Head of caudate nucleus (tissue), 42 donors: ENCODE results near the gene ADGRG7.

Experiments
- DNase-seq, 42 donors: peaks; one replicate each; pipeline versions ENCODE4 v3.0.0 to v3.0.0-alpha.2; 2020 to 2021; ENCODE audit warnings: mixed read lengths in 7 of 42
- intact Hi-C: fragments of 100-400 bp; cut with DNase I; formaldehyde crosslinking; loops from one replicate; pipeline ENCODE4 v1.15.0; 2022

Gene ADGRG7

DNA sequence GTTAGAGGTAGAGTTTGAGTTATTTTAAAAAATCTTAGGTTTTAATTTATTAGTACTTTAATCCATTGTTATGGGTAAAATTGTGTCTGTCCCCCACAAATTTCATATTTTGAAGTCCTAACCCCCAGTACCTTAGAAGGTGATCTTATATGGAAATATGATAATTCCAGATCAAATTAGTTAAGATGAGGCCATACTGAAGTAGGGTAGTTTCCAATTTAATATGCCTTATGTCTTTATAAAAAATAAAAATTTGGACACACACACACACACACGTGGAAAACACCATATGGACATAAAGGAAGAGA is 18.6 kb upstream of the ADGRG7 start:
- intact Hi-C loops: loop anchor here (5.0 to 10.0 kb wide), 2 partner anchors 128 to 276 kb away; no protein-coding TSS in a partner anchor
- DNase-seq: no peak

DNA sequence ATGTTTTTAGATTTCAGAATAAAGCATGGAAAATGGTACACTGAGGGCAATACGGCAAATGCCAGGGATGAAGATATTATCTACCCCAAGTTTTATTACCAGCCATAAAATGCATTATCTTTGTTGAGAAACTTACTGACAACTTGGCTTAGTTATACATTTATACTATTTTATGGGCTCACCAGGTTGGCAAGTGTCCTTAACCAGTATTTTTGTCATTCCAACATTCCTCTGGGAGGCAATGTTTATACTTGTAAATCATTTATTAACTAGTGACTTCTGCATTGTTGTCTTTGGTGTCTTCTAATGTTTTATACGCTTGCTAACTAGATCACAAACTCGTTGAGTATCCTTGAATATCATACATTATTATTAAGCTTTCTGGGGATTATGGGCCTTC is 18.0 kb upstream of the ADGRG7 start:
- no peak for DNase-seq
- intact Hi-C loops: loop anchor here (5.0 to 10.0 kb wide), 2 partner anchors 129 to 277 kb away; no protein-coding TSS in a partner anchor

- no peak for DNase-seq
- intact Hi-C loops: no loop called here
Observed at GRCh38 chr3:100600181-100601042, 9.0 kb upstream of the ADGRG7 start.

DNA sequence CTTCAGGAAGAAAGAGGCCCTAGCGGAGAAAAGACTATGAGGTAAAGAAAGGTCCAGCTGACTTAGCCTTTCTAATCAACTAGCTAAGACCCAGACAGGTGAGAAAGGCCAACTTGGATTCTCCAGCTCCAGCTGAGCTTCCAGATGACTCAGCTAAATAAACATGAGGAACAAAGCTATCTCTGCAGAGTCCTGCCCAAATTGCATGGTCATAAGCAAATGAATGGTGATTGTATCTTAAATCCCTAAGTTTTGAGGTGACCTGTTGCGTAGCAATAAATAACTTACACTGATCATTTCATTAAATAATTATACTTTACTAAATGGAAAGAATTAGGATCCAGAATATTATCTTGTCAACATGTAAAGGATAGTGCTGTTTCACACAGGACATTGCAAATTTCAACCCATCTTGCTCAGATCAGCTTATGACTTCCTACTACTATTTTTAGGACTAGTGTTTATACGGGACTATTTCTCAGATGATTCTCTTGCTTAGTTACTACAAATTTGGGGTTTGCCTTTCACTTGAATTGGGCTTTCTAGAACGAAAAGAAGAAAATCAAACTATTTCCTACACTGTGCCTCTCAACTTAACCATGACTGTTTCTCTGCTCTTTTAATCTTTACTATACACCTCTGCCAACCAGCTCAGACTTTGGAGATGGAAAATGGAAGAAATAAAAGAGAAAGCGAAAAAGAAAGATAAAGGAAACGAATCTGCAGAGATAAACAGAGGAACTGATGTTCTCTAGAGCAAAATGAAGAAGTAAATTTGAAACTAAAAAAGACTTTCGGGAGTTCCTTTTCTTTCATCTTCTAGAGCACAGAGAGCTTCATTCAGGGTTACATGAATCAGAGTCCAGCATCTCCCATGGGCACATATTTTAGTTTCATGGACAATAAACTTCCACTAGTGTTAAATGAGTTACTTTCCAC is 6.6 kb upstream of the ADGRG7 start:
- DNase-seq: no peak
- intact Hi-C loops: no loop called here

DNA sequence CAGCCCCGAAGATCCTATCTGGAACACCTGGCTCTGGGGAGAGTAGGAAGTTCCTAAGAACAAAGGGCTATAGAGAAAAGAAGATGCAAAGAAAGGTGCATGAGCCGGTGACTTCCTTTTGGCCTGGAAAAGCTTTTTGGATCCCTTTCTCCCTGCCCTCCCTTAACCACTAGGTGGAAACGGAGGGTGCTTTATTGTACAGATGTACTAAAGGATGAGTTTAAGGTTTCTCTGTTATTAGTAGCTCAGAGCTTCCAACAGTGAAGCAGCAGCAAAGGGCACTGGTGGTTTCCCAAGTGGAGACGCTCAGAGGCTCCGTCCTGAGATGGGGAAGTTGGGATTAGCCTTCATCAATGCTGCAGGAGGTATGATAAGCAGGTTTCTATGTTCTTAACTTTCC is 5.9 kb upstream of the ADGRG7 start:
- intact Hi-C loops: no loop called here
- DNase-seq: peak in 12 of 42 donors; percentile 8 to 62 (median 30)

DNA sequence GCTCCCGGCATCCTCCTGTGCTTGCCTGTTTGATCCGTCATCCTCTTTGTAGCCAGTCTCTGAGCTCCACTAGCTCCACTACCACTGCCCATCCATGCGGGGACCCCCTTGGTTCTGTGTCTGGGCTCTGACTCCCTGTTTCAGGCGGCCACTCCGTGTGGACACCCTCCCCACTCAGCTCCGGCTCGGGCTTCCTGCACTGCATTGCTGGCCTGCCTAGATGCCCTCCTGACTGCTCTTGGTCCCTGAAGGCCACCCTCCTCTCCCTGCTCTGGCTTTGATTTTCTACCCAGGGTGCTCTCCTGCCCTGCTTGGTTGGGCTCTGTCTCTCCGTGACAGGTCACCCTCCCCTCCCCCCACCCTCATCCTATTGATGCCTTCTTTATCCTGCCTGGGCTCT is 4.0 kb upstream of the ADGRG7 start:
- DNase-seq: no peak
- intact Hi-C loops: no loop called here

DNA sequence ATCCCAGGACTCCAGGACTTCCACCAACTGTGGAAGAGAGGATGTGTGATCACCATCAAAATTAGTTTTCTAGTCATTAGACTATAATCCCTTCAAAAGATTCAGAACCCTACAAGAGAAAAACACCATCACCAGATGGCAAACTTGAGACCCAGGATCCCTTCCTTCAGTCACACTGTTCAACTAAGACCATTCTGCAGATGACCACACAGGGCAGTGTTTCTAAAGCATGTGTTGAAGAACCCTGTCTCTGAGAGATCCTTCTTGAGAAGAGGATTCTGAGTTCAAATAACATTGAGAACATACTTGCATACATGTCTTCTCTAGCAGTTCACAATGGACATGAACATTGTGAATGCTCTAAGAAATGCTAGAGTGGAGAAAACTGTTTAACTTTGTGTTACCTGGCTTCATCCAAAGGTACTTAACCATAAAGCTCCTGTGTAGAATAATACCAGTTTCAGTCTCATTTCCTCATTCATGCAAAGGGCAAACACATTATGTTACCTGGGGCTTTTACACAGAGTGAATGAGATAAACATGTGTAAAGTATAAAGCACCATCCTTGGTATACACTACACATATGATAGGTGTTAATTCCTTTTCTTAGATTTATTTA is 2.4 kb upstream of the ADGRG7 start:
- DNase-seq: no peak
- intact Hi-C loops: no loop called here

DNA sequence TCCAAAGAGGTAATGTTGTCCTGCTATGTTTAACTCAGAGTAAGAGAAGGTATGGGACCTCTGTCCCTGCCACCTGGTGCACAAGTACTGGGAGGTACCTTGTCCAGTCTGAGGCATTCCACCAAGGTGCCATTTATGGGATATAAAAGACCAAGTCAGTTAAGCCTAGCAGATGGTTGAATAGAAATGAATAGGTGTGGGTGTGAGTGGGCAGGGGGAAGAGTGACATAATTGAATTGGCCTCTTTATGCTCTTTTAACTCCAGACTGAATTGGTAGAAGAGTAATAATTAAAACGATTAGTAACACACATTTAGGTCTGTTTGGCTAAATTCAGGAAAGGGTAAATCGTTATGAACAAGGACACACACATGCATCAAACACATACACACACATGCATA is 562 bp downstream of the ADGRG7 start:
- intact Hi-C loops: no loop called here
- DNase-seq: no peak

GRCh38 chr3:100611221-100611620 is 1.8 kb downstream of the ADGRG7 start:
- no peak for DNase-seq
- intact Hi-C loops: no loop called here

- intact Hi-C loops: no loop called here
- DNase-seq: no peak
Observed at GRCh38 chr3:100613721-100614390, 4.5 kb downstream of the ADGRG7 start.

GRCh38 chr3:100614941-100615340 is 5.5 kb downstream of the ADGRG7 start:
- no peak for DNase-seq
- intact Hi-C loops: no loop called here

- intact Hi-C loops: no loop called here
Observed at GRCh38 chr3:100615684-100616083, 6.3 kb downstream of the ADGRG7 start.

DNA sequence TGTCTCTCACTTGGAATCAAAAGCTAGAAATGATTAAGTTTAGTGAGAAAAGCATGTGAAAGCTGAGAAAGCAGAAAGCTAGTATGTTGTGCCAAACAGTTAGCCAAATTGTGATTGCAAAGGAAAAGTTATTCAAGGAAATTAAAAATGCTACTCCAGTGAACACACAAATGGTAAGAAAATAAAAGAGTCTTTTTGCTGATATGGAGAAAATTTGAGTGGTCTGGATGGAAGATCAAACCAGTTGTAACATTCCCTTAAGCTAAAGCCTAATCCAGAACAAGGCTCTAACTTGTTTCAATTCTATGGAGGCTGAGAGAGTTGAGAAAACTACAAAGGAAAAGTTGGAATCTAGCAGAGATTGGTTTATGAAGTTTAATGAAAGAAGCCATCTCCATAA is 11.8 kb downstream of the ADGRG7 start:
- intact Hi-C loops: no loop called here
- no peak for DNase-seq

More at GRCh38 chr3:100615684-100616083, 6.3 kb downstream of the ADGRG7 start:
- no peak for DNase-seq

DNA sequence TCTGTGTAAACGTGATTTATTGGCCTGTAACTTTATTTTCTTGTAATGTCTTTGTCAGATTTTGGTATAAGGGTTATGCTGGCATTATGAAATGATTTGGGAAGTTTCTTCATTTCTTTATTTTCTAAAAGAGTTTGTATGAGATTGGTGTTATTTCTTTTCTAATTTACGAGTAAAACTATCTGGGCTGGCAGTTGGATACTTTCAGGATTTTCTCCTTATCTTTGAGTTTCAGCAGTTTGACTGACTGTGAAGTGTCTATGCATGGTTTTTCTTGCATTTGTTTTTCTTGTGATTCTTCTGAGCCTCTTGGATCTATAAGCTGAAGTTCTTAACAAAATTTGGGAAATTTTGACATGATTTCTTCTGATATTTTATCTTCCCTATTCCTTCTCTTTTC is 18.1 kb downstream of the ADGRG7 start:
- intact Hi-C loops: no loop called here

GRCh38 chr3:100629421-100630127 is 20.2 kb downstream of the ADGRG7 start:
- DNase-seq: no peak
- intact Hi-C loops: no loop called here

More for the DNA sequence above, 18.1 kb downstream of the ADGRG7 start:
- no peak for DNase-seq

DNA sequence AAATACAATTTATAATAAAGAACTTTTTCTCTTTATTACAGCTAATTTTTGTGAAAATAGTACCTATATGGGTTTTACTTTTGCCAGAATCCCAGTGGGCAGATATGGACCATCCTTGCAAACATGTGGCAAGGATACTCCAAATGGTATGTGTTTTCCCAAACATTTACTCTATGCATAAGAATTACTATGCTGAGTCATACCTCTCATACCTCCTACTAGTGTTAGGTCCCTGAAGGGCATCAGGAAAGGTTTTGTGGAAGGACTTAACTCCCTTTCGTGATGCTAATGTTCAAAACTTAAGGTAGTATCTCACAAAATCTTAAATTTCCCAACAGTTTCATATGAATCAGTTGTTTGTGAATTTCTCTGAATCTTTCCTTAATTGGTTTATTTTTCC is 21.3 kb downstream of the ADGRG7 start:
- DNase-seq: no peak
- intact Hi-C loops: no loop called here

DNA sequence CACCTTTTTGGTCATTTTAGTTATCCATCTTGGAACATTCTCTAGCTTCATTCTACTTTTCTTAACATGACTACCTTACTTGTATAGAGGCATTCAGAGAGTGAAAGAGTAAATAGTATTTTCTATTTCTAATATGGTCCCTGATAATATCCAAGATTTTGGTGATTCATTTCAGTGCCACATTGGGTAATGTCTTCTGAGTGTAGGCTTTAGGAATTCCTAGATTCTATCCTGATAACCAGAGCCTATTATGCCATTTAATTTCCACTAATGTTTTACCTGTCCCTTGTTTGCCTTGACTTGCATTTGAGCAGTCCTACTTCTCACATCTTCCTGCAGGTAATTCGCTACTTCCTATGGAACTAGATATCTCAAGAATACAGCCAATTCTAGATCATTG is 21.8 kb downstream of the ADGRG7 start:
- DNase-seq: no peak
- intact Hi-C loops: no loop called here

GRCh38 chr3:100634493-100635272 is 25.3 kb downstream of the ADGRG7 start:
- DNase-seq: peak in 1 of 42 donors; percentile 11
- intact Hi-C loops: no loop called here
